Amygdala (tissue), 56 donors: ENCODE data around the gene TNS3.

Source experiments
- DNase-seq, 56 donors: peaks; one replicate each; lab custom pipeline; 2025; lab: John Stamatoyannopoulos, UW

TNS3 gene

GRCh38 chr7:47458057-47458456, 123.9 kb downstream of the TNS3 start:
- DNase-seq: no peak

- no peak for DNase-seq
Observed at GRCh38 chr7:47456210-47456955, 125.5 kb downstream of the TNS3 start.

DNA sequence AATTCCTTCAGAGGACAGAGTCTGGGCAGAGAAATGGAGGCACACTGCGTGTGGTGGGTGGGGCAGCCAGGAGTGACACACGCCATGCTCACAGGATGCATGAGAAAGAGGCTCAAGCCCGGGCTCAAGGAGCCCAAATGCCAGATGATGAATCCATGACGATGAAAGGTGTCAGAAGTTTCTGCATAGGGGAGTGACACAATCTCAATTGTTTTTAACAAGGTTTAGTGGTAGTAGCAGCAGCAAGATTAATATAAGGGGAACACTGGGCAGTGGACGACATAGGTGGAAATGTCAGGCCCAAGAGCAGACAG, 126.1 kb downstream of the TNS3 start:
- no peak for DNase-seq

- no peak for DNase-seq
Observed at GRCh38 chr7:47454974-47455871, 126.7 kb downstream of the TNS3 start.

DNA sequence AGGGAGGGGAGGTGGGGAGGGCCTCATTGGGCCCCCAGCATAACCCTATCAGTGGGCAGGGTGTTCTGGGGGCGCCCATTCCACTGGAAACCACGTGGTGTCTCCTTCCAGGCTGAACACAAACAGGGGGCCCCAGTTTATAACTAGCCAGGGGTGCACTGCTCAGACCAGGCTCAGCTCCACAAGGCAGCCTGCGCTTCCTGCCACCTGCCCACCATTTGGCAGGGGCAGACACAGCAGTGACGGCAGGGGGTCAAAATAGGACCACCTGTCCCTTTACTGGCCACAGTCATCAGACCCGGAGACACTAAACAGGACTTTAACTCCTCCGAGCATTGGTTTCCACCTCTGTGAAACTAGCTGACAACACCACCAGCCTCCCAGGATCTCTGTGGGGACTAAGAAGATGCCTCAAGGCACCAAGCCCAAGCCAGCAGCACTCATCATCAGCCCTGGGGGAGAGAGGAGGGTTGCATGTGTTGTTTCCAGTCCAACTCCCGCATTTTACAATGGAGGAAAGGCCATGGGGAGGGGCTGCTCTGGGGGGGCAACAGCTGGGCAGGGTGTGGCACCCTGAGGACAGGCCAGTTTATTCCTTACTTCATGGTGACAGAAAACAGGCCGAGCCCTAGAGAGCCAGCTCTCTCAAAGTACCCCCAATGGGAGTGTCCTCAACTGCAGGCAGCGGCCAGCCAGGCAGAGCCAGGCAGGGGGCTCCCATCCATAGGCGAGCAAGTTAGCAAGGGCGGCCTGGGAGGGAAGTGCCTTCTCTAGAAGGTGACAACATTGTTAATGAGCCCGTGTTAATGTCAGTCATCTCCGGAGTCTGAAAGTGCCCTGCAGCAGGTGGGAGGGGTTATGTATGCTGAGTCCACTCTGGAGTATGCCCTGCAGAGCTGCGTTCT, 127.6 kb downstream of the TNS3 start:
- no peak for DNase-seq

- DNase-seq: peak in 16 of 56 donors; percentile 8 to 60 (median 30)
Observed at GRCh38 chr7:47453093-47454061, 128.5 kb downstream of the TNS3 start.

- peak in 5 of 56 donors; percentile 14 to 49 (median 29) for DNase-seq
Observed at GRCh38 chr7:47452715-47453092, 129.2 kb downstream of the TNS3 start.

DNA sequence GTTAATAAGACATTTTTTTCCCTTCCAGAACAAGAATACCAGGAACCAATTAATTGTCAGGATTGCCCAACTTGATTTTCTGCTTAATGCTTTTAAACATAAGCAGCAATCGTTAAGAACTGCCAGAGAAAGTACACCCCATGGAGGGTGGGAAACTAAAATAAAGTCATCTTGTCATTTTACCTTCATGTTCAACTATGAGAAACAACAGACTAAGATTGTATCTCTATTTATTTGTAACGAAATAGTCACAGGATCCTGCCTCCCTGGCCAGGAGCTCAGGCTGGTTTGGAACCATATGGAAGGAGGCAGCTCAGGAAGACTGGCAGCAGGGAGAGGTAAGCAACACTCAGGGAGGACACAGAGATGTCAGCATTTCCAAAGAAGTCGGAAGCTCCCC, 129.6 kb downstream of the TNS3 start:
- no peak for DNase-seq

DNA sequence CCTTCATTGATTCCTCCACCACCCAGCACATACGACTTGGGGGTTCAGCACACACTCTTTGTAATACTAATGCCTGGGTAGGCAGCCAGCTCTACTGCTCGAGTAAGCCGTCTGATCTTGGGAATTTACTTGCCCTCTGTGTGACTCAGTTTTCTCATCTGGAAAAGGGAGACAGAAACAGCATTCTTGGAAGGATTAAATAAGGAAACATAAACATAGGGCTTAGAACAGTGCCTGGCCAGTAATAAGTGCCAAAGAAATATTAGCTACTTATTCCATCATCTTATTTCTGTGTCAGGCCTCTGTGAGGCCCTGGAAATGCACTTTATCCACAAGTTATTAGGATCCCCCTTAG, 130.1 kb downstream of the TNS3 start:
- no peak for DNase-seq

- no peak for DNase-seq
Observed at GRCh38 chr7:47449810-47450590, 131.9 kb downstream of the TNS3 start.

DNA sequence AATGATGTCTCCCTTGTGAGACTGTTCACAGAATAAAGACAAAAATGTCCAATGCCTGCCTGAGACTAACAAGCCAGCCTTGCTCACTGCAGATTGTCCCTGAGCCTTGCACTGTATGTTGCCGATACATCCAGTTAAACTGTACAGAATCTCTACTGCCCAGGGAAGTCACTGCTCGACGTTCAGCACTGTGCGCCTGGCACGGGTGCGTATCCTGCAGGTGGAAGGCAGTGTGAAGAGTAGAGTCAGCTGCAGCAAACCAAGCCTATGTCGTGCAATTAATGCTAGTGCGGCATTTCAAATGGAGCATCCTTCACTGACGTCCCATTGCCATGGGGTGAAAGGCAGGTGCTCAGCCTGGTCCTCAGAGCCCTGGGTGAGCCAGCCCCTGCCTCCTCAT, 132.9 kb downstream of the TNS3 start:
- DNase-seq: no peak

DNA sequence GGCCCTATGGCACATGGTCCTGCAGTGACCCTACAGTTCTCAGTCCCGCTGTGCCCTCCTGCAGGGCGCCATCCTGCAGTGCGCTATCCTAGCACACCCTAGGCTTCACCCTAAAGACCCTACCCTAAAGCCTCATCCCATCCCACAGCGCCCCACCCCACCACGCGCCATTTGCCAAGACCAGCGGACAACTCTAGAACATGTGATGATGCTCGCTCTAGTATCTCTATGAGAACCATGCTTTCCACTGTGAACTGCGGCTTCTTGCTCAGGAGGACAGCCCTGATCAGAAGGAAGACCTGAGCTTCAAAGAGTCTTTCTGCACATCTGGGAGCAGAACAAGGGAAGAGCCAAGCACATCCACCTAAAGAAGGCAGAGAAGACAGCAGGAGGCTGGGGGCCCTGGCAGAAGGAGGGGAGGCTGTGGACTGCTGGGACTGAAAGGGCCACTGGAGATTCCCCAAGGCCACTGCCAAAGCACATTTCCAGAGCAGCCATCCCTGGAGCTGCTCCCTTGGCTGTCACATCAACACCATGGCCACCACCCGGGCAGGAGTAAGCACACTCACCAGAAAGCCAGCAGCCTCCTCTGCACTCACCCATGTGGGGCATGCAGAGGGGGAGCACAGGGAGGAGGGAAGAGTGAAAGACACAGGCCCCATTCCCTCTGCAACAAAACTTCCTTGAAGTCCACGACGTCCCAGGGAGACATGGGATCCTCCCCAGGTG, 134.1 kb downstream of the TNS3 start:
- no peak for DNase-seq

DNA sequence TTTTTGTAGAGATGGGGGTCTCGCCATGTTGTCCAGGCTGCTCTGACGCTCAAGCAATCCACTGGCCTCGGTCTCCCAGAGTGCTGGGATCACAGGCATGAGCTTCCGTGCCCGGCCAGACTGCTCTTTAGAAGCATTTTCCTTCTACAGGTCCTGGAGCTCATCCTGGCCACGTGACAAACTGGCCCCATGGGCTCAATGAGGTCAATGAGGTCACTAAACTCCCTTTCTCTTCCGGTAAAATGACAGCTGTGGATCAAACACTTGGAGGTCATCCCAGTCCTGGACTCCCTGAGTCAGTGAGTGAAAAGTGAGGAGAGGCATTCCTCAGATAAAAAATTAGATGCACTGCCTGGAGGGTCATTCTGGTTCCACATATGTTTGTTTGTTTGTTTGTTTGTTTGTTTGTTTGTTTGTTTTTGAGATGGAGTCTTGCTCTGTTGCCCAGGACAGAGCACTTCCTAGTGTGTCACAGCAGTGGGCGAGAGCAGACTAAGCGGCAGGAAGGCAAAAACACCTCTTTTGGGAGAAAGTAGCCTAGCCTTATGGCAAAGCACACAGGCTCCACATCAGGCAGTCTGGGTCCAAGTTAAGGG, 134.9 kb downstream of the TNS3 start:
- no peak for DNase-seq

- DNase-seq: peak in 1 of 56 donors; percentile 10
Observed at GRCh38 chr7:47444376-47445098, 137.4 kb downstream of the TNS3 start.

- no peak for DNase-seq
Observed at GRCh38 chr7:47443049-47443448, 138.9 kb downstream of the TNS3 start.

GRCh38 chr7:47442605-47442865, 139.4 kb downstream of the TNS3 start:
- DNase-seq: no peak

- no peak for DNase-seq
Observed at GRCh38 chr7:47441796-47442604, 139.9 kb downstream of the TNS3 start.
